NOMO-1 treated with dmso at 0.1 percent for 144 hours (cell line): ENCODE measurements around the gene AP4E1.
A peak's percentile ranks its signal among the peaks of the same experiment; 100 is the strongest.
"Not testable (repeated sequence)": the region's sequence is repeated elsewhere in the genome, so short reads cannot be mapped to it uniquely, and the experiment has no call there.

Experiments used
- DNase-seq: peaks from one replicate; lab custom pipeline; 2025; ENCODE audit not compliant: unreplicated experiment; lab: John Stamatoyannopoulos, UW

AP4E1 gene

GRCh38 chr15:51016615-51017014, 108.1 kb downstream of the AP4E1 start:
- DNase-seq: no peak

GRCh38 chr15:51022206-51022605, 113.7 kb downstream of the AP4E1 start:
- no peak for DNase-seq

GRCh38 chr15:51023499-51023898, 115.0 kb downstream of the AP4E1 start:
- no peak for DNase-seq

GRCh38 chr15:51024735-51025453, 116.4 kb downstream of the AP4E1 start:
- no peak for DNase-seq

- DNase-seq: no peak
Observed at GRCh38 chr15:51025454-51025846, 117.0 kb downstream of the AP4E1 start.

- DNase-seq: no peak
Observed at GRCh38 chr15:51030649-51031316, 122.3 kb downstream of the AP4E1 start.

GRCh38 chr15:51037474-51037873, 129.0 kb downstream of the AP4E1 start:
- not testable (repeated sequence) for DNase-seq

GRCh38 chr15:51038162-51038973, 129.9 kb downstream of the AP4E1 start:
- no peak for DNase-seq

- DNase-seq: no peak
Observed at GRCh38 chr15:51038974-51039319, 130.5 kb downstream of the AP4E1 start.

- DNase-seq: no peak
Observed at GRCh38 chr15:51044037-51044727, 135.7 kb downstream of the AP4E1 start.

- DNase-seq: no peak
Observed at GRCh38 chr15:51046016-51046415, 137.5 kb downstream of the AP4E1 start.

GRCh38 chr15:51046799-51047449, 138.4 kb downstream of the AP4E1 start:
- no peak for DNase-seq

- peak; percentile 7 for DNase-seq
Observed at GRCh38 chr15:51048308-51048707, 139.8 kb downstream of the AP4E1 start.

- no peak for DNase-seq
Observed at GRCh38 chr15:51049081-51049480, 140.6 kb downstream of the AP4E1 start.

- no peak for DNase-seq
Observed at GRCh38 chr15:51051776-51052175, 143.3 kb downstream of the AP4E1 start.

- no peak for DNase-seq
Observed at GRCh38 chr15:51053571-51053970, 145.1 kb downstream of the AP4E1 start.

- no peak for DNase-seq
Observed at GRCh38 chr15:51054535-51054934, 146.1 kb downstream of the AP4E1 start.
